Adrenal gland (tissue), 12 donors: Measurements from ENCODE around the gene WWP2. TPM values are rescaled to one million over a fixed set of nuclear protein-coding genes. Genes with fewer than 3 reads are reported as not detected.

Experiments used
- DNase-seq, 7 donors: peaks; one replicate each; pipeline ENCODE4 v3.0.0-alpha.2; 2019 to 2020
- H3K27ac ChIP-seq, 5 donors: fragments of 200-600 bp; sonication (generic) in 4 of 5; 1 replicate in 3 of 5; 2 replicates in 2 of 5; pipeline versions ENCODE4 v1.5.1 to v1.8.0; 2016 to 2020; ENCODE audit warnings: mild to moderate bottlenecking in 1 of 5
- H3K27me3 ChIP-seq: fragments of 200-600 bp; 2 replicates; pipeline ENCODE4 v1.8.0; 2021
- H3K36me3 ChIP-seq, 2 donors: fragments of 200-600 bp; replicated peaks in 1 of 2; 1 replicate in 1 of 2; 2 replicates in 1 of 2; pipeline versions ENCODE4 v1.5.1 to v1.8.0; 2018 to 2022
- H3K4me1 ChIP-seq, 2 donors: fragments of 200-600 bp; replicated peaks in 1 of 2; 1 replicate in 1 of 2; 2 replicates in 1 of 2; pipeline versions ENCODE4 v1.5.1 to v1.8.0; 2018 to 2021
- H3K4me3 ChIP-seq, 4 donors: fragments of 200-600 bp; sonication (generic) in 3 of 4; one replicate each; pipeline ENCODE4 v1.5.1; 2016 to 2018
- H3K9me3 ChIP-seq, 3 donors: fragments of 200-600 bp; sonication (generic) in 1 of 3; replicated peaks in 1 of 3; 1 replicate in 2 of 3; 2 replicates in 1 of 3; pipeline versions ENCODE4 v1.5.1 to v1.8.0; 2016 to 2021
- CTCF ChIP-seq, 6 experiments: fragments of 450-650 bp in 4 of 6; fragments of 200-600 bp in 2 of 6; sonication (generic) in 1 of 6; IDR thresholded peaks; 1 replicate in 5 of 6; 2 replicates in 1 of 6; pipeline versions ENCODE4 v1.5.1 to v1.8.0; 2016 to 2021; ENCODE audit warnings: antibody characterized with exemption in 6 of 6, mild to moderate bottlenecking in 2 of 6, moderate library complexity in 1 of 6
- POLR2A ChIP-seq, 2 donors: fragments of 450-650 bp; IDR thresholded peaks; one replicate each; pipeline ENCODE4 v1.6.1; 2017; ENCODE audit warnings: antibody characterized with exemption in 2 of 2, mild to moderate bottlenecking in 2 of 2, moderate library complexity in 1 of 2
- WGBS, 4 donors: extraction: QIAGEN DNeasy Blood & Tissue Kit in 2 of 4; methylation state at CpG; one replicate each; pipeline versions ENCODE4 v1.1.5 to v1.1.7; 2013 to 2017; 5-methylcytosine and 5-hydroxymethylcytosine counted together
- intact Hi-C, 2 donors: fragments of 100-400 bp; cut with DNase I; formaldehyde crosslinking; loops; one replicate each; pipeline versions ENCODE4 v1.14.1 to v1.15.0; 2022 to 2023
- polyA plus RNA-seq, 3 donors: library from polyadenylated mRNA; stranded (reverse); fragments of 200-250 nt in 2 of 3; fragments of 350-450 nt in 1 of 3; fragmentation: Illumina TruSeq in 1 of 3; extraction: RNeasy Lipid Tissue Mini Kit (QIAGEN cat#74804) in 1 of 3; gene quantifications; one replicate each; pipeline ENCODE4 v1.2.3, GENCODE V29; 2013 to 2014
- total RNA-seq, 9 donors: library from RNA; depleted of rRNA in 4 of 9; stranded (reverse); fragments of >200 nt in 4 of 9; fragments of 120-200 nt in 1 of 9; fragmentation: NEBNext Ultra II Directional in 1 of 9; extraction: Animal tissue kit (Norgen Biotek cat#: 25700) in 1 of 9; gene quantifications; one replicate each; pipeline versions ENCODE4 v1.1.0 to v1.2.4, GENCODE V29; 2013 to 2023
- donor health status: healthy with polysubstance abuse.
- donor health status: Bipolar disorder and iron deficiency.
- donor health status: DM: yes; HTN: yes; CAD: no.
- donor health status: DM: no; HTN: no; CAD: no.
- donor health status: DM: no; HTN: no; CAD: no.
- donor health status: DM: yes; HTN: yes; CAD: no.

WWP2 gene
- total and polyA plus RNA-seq, 12 donors, result 28.3 to 99.8 (median 72.0) TPM

GRCh38 chr16:69769404-69769803 lies 7.3 kb downstream of the WWP2 start:
- Histone ChIP-seq H3K27ac (no peak overlapping the region), H3K4me1 (peaks cover 12 to 25% of the 10 kb centered on the region in 2 donors), H3K4me3 (no peak overlapping the region), H3K9me3 (no peaks in the 10 kb centered on the region), H3K27me3 (no peaks in the 10 kb centered on the region), H3K36me3 (no peaks in the 10 kb centered on the region)
- no peak for DNase-seq
- WGBS, 4 donors, result 38 to 46% (median 43%) methylated on average over 2 of the region's 2 CpGs
- no peak for TF ChIP-seq CTCF (IDR thresholded peaks at IDR 0.05)
- TF ChIP-seq POLR2A (IDR thresholded peaks at IDR 0.05), result no peak
- intact Hi-C loops, result no loop called here

- no peak overlapping the region for H3K4me3 ChIP-seq
- H3K27me3 ChIP-seq, result no peaks in the 10 kb centered on the region
- H3K27ac ChIP-seq, result peak overlapping the region in 4 of 5 donors; percentile 30 to 72 (median 48)
- 72 to 85% (median 79%) methylated on average over 2 of the region's 2 CpGs for WGBS, 4 donors
- DNase-seq, result no peak
- intact Hi-C loops, result no loop called here
- H3K9me3 ChIP-seq, result no peaks in the 10 kb centered on the region
- H3K36me3 ChIP-seq, result no peaks in the 10 kb centered on the region
- TF ChIP-seq POLR2A (IDR thresholded peaks at IDR 0.05), result no peak
- no peak for TF ChIP-seq CTCF (IDR thresholded peaks at IDR 0.05)
- peaks cover 12 to 25% of the 10 kb centered on the region in 2 donors for H3K4me1 ChIP-seq
These were observed 9.5 kb downstream of the WWP2 start for GRCh38 chr16:69771651-69771967.

GRCh38 chr16:69773260-69773947 lies 11.3 kb downstream of the WWP2 start:
- DNase-seq, result no peak
- Histone ChIP-seq H3K4me1 (peaks cover 12 to 25% of the 10 kb centered on the region in 2 donors), H3K9me3 (no peaks in the 10 kb centered on the region), H3K27me3 (no peaks in the 10 kb centered on the region), H3K27ac (peak overlapping the region in 2 of 5 donors; percentile 46 to 72), H3K4me3 (no peak overlapping the region), H3K36me3 (peaks cover 0 to 5% of the 10 kb centered on the region in 2 donors)
- 77 to 81% (median 79%) methylated on average over 6 of the region's 6 CpGs for WGBS, 4 donors
- intact Hi-C loops, result no loop called here
- no peak for TF ChIP-seq CTCF (IDR thresholded peaks at IDR 0.05)
- no peak for TF ChIP-seq POLR2A (IDR thresholded peaks at IDR 0.05)

GRCh38 chr16:69775563-69775962 lies 13.4 kb downstream of the WWP2 start:
- H3K36me3 ChIP-seq, result peaks cover 0 to 5% of the 10 kb centered on the region in 2 donors
- no peaks in the 10 kb centered on the region for H3K9me3 ChIP-seq
- H3K27ac ChIP-seq, result no peak overlapping the region
- peaks cover 12 to 26% of the 10 kb centered on the region in 2 donors for H3K4me1 ChIP-seq
- intact Hi-C loops, result no loop called here
- TF ChIP-seq POLR2A (IDR thresholded peaks at IDR 0.05) (no peak), CTCF (IDR thresholded peaks at IDR 0.05) (no peak)
- no peaks in the 10 kb centered on the region for H3K27me3 ChIP-seq
- DNase-seq, result no peak
- no peak overlapping the region for H3K4me3 ChIP-seq
